Kidney (tissue), 14 donors: Measurements from ENCODE around the gene VPS8. TPM values are rescaled to one million over a fixed set of nuclear protein-coding genes. Genes with fewer than 3 reads are reported as not detected.

Source experiments
- DNase-seq, 5 donors: peaks; one replicate each; pipeline ENCODE4 v3.0.0-alpha.2; 2013 to 2020
- FAIRE-seq: peaks from 2 replicates; lab custom pipeline; 2012; peaks lifted over from hg19 to GRCh38; lab: Jason Lieb, UNC
- H3K27ac ChIP-seq, 2 donors: one replicate each; pipeline ENCODE4 v1.7.0; 2013; ENCODE audit warnings: low read depth in 2 of 2, low read length in 2 of 2, inconsistent platforms in 1 of 2
- H3K27me3 ChIP-seq: one replicate; pipeline ENCODE4 v1.7.1; 2013; ENCODE audit warnings: low read length, inconsistent platforms; ENCODE audit not compliant: control insufficient read depth, insufficient read depth
- H3K36me3 ChIP-seq, 3 donors: one replicate each; pipeline versions ENCODE4 v1.7.0 to v1.7.1; 2013; ENCODE audit warnings: low read length in 3 of 3, control low read depth in 1 of 3, inconsistent platforms in 1 of 3; ENCODE audit not compliant: insufficient read depth in 3 of 3, control insufficient read depth in 2 of 3
- H3K4me1 ChIP-seq, 3 donors: one replicate each; pipeline versions ENCODE4 v1.7.0 to v1.7.1; 2013; ENCODE audit warnings: low read length in 3 of 3, inconsistent platforms in 1 of 3, low read depth in 1 of 3; ENCODE audit not compliant: control insufficient read depth in 2 of 3, insufficient read depth in 2 of 3
- H3K4me3 ChIP-seq, 3 donors: one replicate each; pipeline versions ENCODE4 v1.7.0 to v1.8.1; 2013; ENCODE audit warnings: low read length in 3 of 3, control low read depth in 1 of 3, inconsistent platforms in 1 of 3
- H3K9ac ChIP-seq, 3 donors: one replicate each; pipeline versions ENCODE4 v1.7.0 to v1.7.1; 2013; ENCODE audit warnings: low read length in 3 of 3, control low read depth in 1 of 3, inconsistent platforms in 1 of 3
- H3K9me3 ChIP-seq, 3 donors: one replicate each; pipeline versions ENCODE4 v1.7.0 to v1.7.1; 2013; ENCODE audit warnings: low read length in 3 of 3, control low read depth in 1 of 3, inconsistent platforms in 1 of 3; ENCODE audit not compliant: control insufficient read depth in 2 of 3, insufficient read depth in 1 of 3
- CTCF ChIP-seq: IDR thresholded peaks from 3 replicates; pipeline ENCODE4 v1.5.1; 2012; ENCODE audit warnings: mild to moderate bottlenecking, moderate library complexity, borderline replicate concordance; ENCODE audit not compliant: insufficient read depth; ENCODE audit errors: extremely low read depth
- intact Hi-C: fragments of 100-400 bp; cut with DNase I; formaldehyde crosslinking; loops from one replicate; pipeline ENCODE4 v1.11.1; 2022
- polyA plus RNA-seq: library from polyadenylated mRNA; stranded (reverse); fragments of 350-450 nt; fragmentation: Illumina TruSeq; extraction: RNeasy Lipid Tissue Mini Kit (QIAGEN cat#74804); gene quantifications from one replicate; pipeline ENCODE4 v1.2.3, GENCODE V29; 2014; ENCODE audit warnings: low read depth, low replicate concordance; ENCODE audit not compliant: insufficient read depth
- total RNA-seq: library from RNA; stranded (reverse); fragmentation: NEBNext Ultra II Directional; extraction: Animal tissue kit (Norgen Biotek cat#: 25700); gene quantifications from one replicate; pipeline ENCODE4 v1.2.1, GENCODE V29; 2021
- donor health status: control.
- donor health status: control.
- donor health status: control.
- donor health status: control.
- donor health status: control.
- donor health status: DM: yes; HTN: yes; CAD: no.
- donor health status: Normal renal cell carcinoma (clear cell type).

The VPS8 gene
- total and polyA plus RNA-seq, 2 donors from 2014 or later = 10.8 to 55.0 TPM

- H3K4me3 ChIP-seq = no peak overlapping the region
- H3K9me3 ChIP-seq = no peaks in the 10 kb centered on the region
- no peaks in the 10 kb centered on the region for H3K4me1 ChIP-seq
- H3K27ac ChIP-seq = no peak overlapping the region
- intact Hi-C loops = no loop called here
- FAIRE-seq = no peak
- no peaks in the 10 kb centered on the region for H3K27me3 ChIP-seq
- H3K9ac ChIP-seq = no peak overlapping the region
- no peak for DNase-seq
- H3K36me3 ChIP-seq = no peaks in the 10 kb centered on the region
- TF ChIP-seq CTCF = no peak
Measured at GRCh38 chr3:185089343-185089742, 277.4 kb downstream of the VPS8 start.

- intact Hi-C loops = no loop called here
- H3K27me3 ChIP-seq = no peaks in the 10 kb centered on the region
- H3K4me3 ChIP-seq = no peak overlapping the region
- no peaks in the 10 kb centered on the region for H3K4me1 ChIP-seq
- DNase-seq (no peak), FAIRE-seq (no peak)
- TF ChIP-seq CTCF = no peak
- H3K36me3 ChIP-seq = no peaks in the 10 kb centered on the region
- H3K27ac ChIP-seq = no peak overlapping the region
- H3K9me3 ChIP-seq = no peaks in the 10 kb centered on the region
- H3K9ac ChIP-seq = no peak overlapping the region
Measured at GRCh38 chr3:185089751-185090150, 277.8 kb downstream of the VPS8 start.

DNA sequence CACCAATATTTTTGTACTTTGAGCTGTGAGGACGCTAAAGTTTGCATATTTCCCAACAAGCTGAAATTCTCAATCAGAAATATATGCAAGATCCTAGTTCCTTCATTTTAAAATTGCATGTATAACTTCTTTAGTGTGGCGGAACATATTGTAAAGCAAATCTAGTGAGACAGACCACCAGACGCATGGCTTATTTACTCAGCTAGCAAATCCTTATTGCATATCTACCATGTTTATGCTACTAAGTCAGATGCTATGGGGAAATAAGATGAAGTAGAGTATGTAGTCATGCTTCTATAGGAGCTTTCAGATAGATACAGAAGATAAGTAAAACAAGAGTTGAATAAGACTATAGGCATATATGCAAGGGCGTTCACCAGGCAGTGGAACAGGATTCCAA is 278.8 kb downstream of the VPS8 start:
- Histone ChIP-seq H3K27me3 (no peaks in the 10 kb centered on the region), H3K36me3 (no peaks in the 10 kb centered on the region), H3K27ac (no peak overlapping the region), H3K4me3 (no peak overlapping the region), H3K4me1 (no peaks in the 10 kb centered on the region), H3K9ac (no peak overlapping the region), H3K9me3 (no peaks in the 10 kb centered on the region)
- FAIRE-seq (no peak), DNase-seq (no peak)
- intact Hi-C loops = no loop called here
- TF ChIP-seq CTCF = no peak

DNA sequence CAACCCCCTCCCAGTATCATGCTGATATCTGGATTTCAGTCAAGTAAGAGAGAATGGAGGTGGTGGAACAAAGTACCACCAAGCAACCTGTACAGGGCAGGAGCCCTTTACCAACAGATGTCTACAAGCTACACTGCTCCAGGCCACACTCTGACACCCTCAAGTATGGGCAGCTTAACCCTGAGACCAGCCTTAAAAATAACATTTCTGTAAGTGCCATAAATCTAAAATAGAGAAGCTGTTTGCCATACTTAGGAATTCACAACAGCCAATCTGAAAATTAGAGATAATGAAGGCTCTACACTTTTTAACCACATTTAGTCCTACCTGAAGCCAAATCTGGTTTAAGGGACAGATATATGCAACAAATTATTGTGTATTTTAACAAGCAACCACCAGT is 281.1 kb downstream of the VPS8 start:
- no peak overlapping the region for H3K9ac ChIP-seq
- FAIRE-seq = no peak
- H3K9me3 ChIP-seq = no peaks in the 10 kb centered on the region

More for the DNA sequence above, 281.1 kb downstream of the VPS8 start:
- intact Hi-C loops = no loop called here
- Histone ChIP-seq H3K4me3 (no peak overlapping the region), H3K27ac (no peak overlapping the region), H3K27me3 (no peaks in the 10 kb centered on the region), H3K4me1 (no peaks in the 10 kb centered on the region), H3K36me3 (no peaks in the 10 kb centered on the region)
- TF ChIP-seq CTCF = no peak
- DNase-seq = no peak
